GM23248 (cell line): ENCODE results near the gene NAT9.

Source experiments
- EZH2 ChIP-seq: fragments of 200-600 bp; sonication (generic); IDR thresholded peaks from 2 replicates; pipeline ENCODE4 v1.6.1; 2018; ENCODE audit warnings: antibody characterized with exemption, mild to moderate bottlenecking; ENCODE audit not compliant: insufficient read depth, poor library complexity, severe bottlenecking
- EZH2phosphoT487 ChIP-seq: fragments of 200-600 bp; sonication (generic); IDR thresholded peaks from 2 replicates; pipeline ENCODE4 v1.6.1; 2018; ENCODE audit warnings: antibody characterized with exemption, moderate library complexity, mild to moderate bottlenecking, low read depth; ENCODE audit not compliant: insufficient read depth

GRCh38 chr17:74785981-74786360 is 9.8 kb upstream of the NAT9 start:
- TF ChIP-seq EZH2phosphoT487 (no peak), EZH2 (no peak)
